ENCODE data around the gene REEP1. TPM values are rescaled to one million over a fixed set of nuclear protein-coding genes. Genes with fewer than 3 reads are reported as not detected.
"Not testable (repeated sequence)": the region's sequence is repeated elsewhere in the genome, so short reads cannot be mapped to it uniquely, and the experiment has no call there.

Gene REEP1
- total and polyA plus RNA-seq, 3 donors from 2014 or later, result 112 to 342 (median 241) TPM

DNA sequence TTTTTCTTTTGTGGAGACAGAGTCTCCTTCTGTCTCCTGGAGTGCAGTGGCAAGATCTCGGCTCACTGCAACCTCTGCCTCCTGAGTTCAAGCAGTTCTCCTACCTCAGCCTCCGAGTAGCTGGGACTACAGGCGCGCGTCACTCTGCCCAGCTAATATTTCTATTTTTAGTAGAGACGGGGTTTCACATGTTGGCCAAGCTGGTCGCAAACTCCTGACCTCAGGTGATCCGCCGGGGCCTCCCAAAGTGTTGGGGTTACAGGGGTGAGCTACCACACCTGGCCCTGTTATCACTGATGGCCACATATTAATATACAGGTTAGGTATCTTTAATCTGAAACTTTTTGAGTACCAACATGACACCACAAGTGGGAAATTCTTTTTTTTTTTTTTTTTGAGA is 134.7 kb downstream of the REEP1 start:
- Histone ChIP-seq H3K4me1 (no peaks in the 10 kb centered on the region), H3K27ac (no peak overlapping the region), H3K4me3 (no peak overlapping the region), H3K9me3 (no peaks in the 10 kb centered on the region), H3K36me3 (ENCODE audit: low read depth, missing control alignments) (no peaks in the 10 kb centered on the region), H3K27me3 (no peaks in the 10 kb centered on the region)
- peak; percentile 33 for DNase-seq
- intact Hi-C loops (cut with DNase I; ENCODE audit: low total_unique reads), result no loop called here
- 63 to 64% methylated on average over 9 of the region's 9 CpGs for WGBS, 2 donors
- no peak for TF ChIP-seq POLR2A (IDR thresholded peaks at IDR 0.05)
- TF ChIP-seq, protein P1, sequence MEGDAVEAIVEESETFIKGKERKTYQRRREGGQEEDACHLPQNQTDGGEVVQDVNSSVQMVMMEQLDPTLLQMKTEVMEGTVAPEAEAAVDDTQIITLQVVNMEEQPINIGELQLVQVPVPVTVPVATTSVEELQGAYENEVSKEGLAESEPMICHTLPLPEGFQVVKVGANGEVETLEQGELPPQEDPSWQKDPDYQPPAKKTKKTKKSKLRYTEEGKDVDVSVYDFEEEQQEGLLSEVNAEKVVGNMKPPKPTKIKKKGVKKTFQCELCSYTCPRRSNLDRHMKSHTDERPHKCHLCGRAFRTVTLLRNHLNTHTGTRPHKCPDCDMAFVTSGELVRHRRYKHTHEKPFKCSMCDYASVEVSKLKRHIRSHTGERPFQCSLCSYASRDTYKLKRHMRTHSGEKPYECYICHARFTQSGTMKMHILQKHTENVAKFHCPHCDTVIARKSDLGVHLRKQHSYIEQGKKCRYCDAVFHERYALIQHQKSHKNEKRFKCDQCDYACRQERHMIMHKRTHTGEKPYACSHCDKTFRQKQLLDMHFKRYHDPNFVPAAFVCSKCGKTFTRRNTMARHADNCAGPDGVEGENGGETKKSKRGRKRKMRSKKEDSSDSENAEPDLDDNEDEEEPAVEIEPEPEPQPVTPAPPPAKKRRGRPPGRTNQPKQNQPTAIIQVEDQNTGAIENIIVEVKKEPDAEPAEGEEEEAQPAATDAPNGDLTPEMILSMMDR (IDR thresholded peaks at IDR 0.05), result no peak

DNA sequence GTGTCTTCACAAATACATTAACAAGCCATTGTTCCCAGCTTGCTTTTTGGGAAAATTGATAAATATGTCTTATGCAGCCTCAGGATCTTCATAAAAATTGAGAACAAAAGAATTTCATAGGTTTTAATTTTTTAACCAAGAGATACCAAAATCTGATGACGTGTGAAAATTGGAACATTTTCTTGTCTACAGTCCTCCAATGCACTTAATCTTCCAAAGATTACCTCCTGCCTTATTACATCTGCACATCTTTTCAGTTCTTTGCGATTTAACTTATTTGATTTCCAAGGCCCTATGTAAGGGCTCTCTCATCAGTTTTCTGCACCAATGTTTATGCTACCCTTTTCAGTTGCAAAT is 135.1 kb downstream of the REEP1 start:
- Histone ChIP-seq H3K27ac (peak overlapping the region; percentile 43 to 45), H3K4me1 (no peaks in the 10 kb centered on the region), H3K36me3 (ENCODE audit: low read depth, missing control alignments) (no peaks in the 10 kb centered on the region), H3K4me3 (no peak overlapping the region), H3K9me3 (no peaks in the 10 kb centered on the region), H3K27me3 (no peaks in the 10 kb centered on the region)
- no peak for DNase-seq
- TF ChIP-seq, protein P1 (IDR thresholded peaks at IDR 0.05), result no peak
- no peak for TF ChIP-seq POLR2A (IDR thresholded peaks at IDR 0.05)
- intact Hi-C loops (cut with DNase I; ENCODE audit: low total_unique reads), result no loop called here
- whole genome bisulfite sequencing, 2 donors, result 67 to 74% methylated on average over 2 of the region's 2 CpGs

- Histone ChIP-seq H3K4me1 (no peaks in the 10 kb centered on the region), H3K27ac (peak overlapping the region; percentile 43 to 45), H3K9me3 (no peaks in the 10 kb centered on the region), H3K27me3 (no peaks in the 10 kb centered on the region), H3K36me3 (ENCODE audit: low read depth, missing control alignments) (no peaks in the 10 kb centered on the region), H3K4me3 (no peak overlapping the region)
- WGBS, 2 donors, result 60 to 68% methylated on average over 8 of the region's 8 CpGs
- DNase-seq, result peak; percentile 42
- intact Hi-C loops (cut with DNase I; ENCODE audit: low total_unique reads), result no loop called here
- TF ChIP-seq POLR2A (IDR thresholded peaks at IDR 0.05), result no peak
- TF ChIP-seq, protein P1 (IDR thresholded peaks at IDR 0.05), result no peak
Measured at GRCh38 chr2:86201671-86202335, 135.6 kb downstream of the REEP1 start.

- H3K36me3 ChIP-seq (ENCODE audit: low read depth, missing control alignments); H3K27ac ChIP-seq: not testable (repeated sequence)
Measured at GRCh38 chr2:86200564-86200963, 136.9 kb downstream of the REEP1 start.

GRCh38 chr2:86199834-86200177 is 137.6 kb downstream of the REEP1 start:
- no peak for DNase-seq
- Histone ChIP-seq H3K36me3 (ENCODE audit: low read depth, missing control alignments) (no peaks in the 10 kb centered on the region), H3K27ac (peak overlapping the region; percentile 63 to 85), H3K4me1 (peaks cover 6% of the 10 kb centered on the region), H3K9me3 (no peaks in the 10 kb centered on the region), H3K27me3 (no peaks in the 10 kb centered on the region), H3K4me3 (peak overlapping the region; percentile 70 to 80)
- WGBS, 2 donors, result 0 to 2% methylated on average over 8 of the region's 8 CpGs
- intact Hi-C loops (cut with DNase I; ENCODE audit: low total_unique reads), result no loop called here
- TF ChIP-seq, protein P1 (IDR thresholded peaks at IDR 0.05), result no peak
- TF ChIP-seq POLR2A (IDR thresholded peaks at IDR 0.05), result no peak

More at GRCh38 chr2:86200564-86200963, 136.9 kb downstream of the REEP1 start:
- DNase-seq; H3K27me3 ChIP-seq; intact Hi-C loops (cut with DNase I; ENCODE audit: low total_unique reads); H3K9me3 ChIP-seq; H3K4me3 ChIP-seq; H3K4me1 ChIP-seq: not testable (repeated sequence)
- 61 to 81% methylated on average over 11 of the region's 11 CpGs for WGBS, 2 donors

Data from testis (tissue), 3 donors.